Measurements from ENCODE around the gene NDUFS6. TPM values are rescaled to one million over a fixed set of nuclear protein-coding genes. Genes with fewer than 3 reads are reported as not detected.
A peak's percentile ranks its signal among the peaks of the same experiment; 100 is the strongest.

Gene NDUFS6
- polyA plus RNA-seq, 2 of the 4 experiments (the other 2 are of a cell fraction): 76.0 to 192 TPM

GRCh38 chr5:1763960-1764605 lies 37.1 kb upstream of the NDUFS6 start:
- Histone ChIP-seq H3K4me2 (no peak overlapping the region), H3K4me1 (no peaks in the 10 kb centered on the region), H3K4me3 (no peak overlapping the region), H3K9me3 (no peaks in the 10 kb centered on the region), H3K27ac (no peak overlapping the region)
- 55% methylated on average over 32 of the region's 32 CpGs for WGBS (ENCODE audit: missing lambda C conversion rate)
- peak in 1 of 2 experiments; percentile 13; a peak in 2 of 6 replicates for ATAC-seq
- CTCF ChIA-PET: interaction anchor here (0.8 to 4.4 kb wide), 19 partner anchors 9 to 278 kb away, joined by 3 to 21 read pairs (median 5); no protein-coding TSS in a partner anchor
- DNase-seq (ENCODE audit: low read depth in 1 of 2, low spot score in 1 of 2): no peak
- POLR2A ChIA-PET: interaction anchor here (1.5 kb wide), 1 partner anchor 36 kb away, joined by 3 read pairs; no protein-coding TSS in a partner anchor
- no peak for FAIRE-seq
- TF ChIP-seq EP300 (IDR thresholded peaks at IDR 0.05) (no peak), REST (IDR thresholded peaks at IDR 0.05) (no peak), RCOR1 (IDR thresholded peaks at IDR 0.05; ENCODE audit: low read depth, low read length) (no peak)
- TF ChIP-seq, protein P1, sequence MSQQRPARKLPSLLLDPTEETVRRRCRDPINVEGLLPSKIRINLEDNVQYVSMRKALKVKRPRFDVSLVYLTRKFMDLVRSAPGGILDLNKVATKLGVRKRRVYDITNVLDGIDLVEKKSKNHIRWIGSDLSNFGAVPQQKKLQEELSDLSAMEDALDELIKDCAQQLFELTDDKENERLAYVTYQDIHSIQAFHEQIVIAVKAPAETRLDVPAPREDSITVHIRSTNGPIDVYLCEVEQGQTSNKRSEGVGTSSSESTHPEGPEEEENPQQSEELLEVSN (IDR thresholded peaks at IDR 0.05; ENCODE audit: borderline replicate concordance, low read depth): no peak
- TF ChIP-seq, protein P2, sequence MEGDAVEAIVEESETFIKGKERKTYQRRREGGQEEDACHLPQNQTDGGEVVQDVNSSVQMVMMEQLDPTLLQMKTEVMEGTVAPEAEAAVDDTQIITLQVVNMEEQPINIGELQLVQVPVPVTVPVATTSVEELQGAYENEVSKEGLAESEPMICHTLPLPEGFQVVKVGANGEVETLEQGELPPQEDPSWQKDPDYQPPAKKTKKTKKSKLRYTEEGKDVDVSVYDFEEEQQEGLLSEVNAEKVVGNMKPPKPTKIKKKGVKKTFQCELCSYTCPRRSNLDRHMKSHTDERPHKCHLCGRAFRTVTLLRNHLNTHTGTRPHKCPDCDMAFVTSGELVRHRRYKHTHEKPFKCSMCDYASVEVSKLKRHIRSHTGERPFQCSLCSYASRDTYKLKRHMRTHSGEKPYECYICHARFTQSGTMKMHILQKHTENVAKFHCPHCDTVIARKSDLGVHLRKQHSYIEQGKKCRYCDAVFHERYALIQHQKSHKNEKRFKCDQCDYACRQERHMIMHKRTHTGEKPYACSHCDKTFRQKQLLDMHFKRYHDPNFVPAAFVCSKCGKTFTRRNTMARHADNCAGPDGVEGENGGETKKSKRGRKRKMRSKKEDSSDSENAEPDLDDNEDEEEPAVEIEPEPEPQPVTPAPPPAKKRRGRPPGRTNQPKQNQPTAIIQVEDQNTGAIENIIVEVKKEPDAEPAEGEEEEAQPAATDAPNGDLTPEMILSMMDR (IDR thresholded peaks at IDR 0.05): peak; percentile 10; the same call in 1 of the 3 replicates

DNA sequence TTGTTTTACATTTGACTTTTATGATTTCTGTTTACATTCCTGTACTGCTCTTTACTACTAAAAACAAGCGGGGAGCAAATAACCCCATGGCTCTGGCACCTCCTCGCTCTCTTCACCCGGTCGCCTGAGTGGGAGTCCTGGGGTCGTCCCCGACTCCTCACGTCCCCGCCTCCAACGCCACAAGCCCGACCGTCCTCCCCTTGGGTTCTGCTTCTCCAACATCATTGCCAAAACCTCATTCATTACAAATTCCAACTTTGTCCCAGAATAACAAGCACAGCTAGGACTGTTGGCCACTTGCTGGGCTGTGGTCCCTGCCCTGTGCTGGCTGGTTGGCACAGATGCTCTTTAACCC lies 36.6 kb upstream of the NDUFS6 start:
- ChIA-PET CTCF (interaction anchor here (1.0 to 4.4 kb wide), 11 partner anchors 9 to 275 kb away, joined by 3 to 21 read pairs (median 4); no protein-coding TSS in a partner anchor), POLR2A (interaction anchor here (1.5 kb wide), 1 partner anchor 36 kb away, joined by 3 read pairs; no protein-coding TSS in a partner anchor)
- WGBS (ENCODE audit: missing lambda C conversion rate): 74% methylated on average over 11 of the region's 11 CpGs
- H3K4me2 ChIP-seq: no peak overlapping the region
- FAIRE-seq (no peak), ATAC-seq (no peak), DNase-seq (ENCODE audit: low read depth in 1 of 2, low spot score in 1 of 2) (no peak)
- no peak overlapping the region for H3K4me3 ChIP-seq
- TF ChIP-seq, protein P1 (IDR thresholded peaks at IDR 0.05; ENCODE audit: borderline replicate concordance, low read depth): no peak
- TF ChIP-seq TP53 (CRISPR knock-in tag; IDR thresholded peaks at IDR 0.05): no peak
- TF ChIP-seq MAFK (IDR thresholded peaks at IDR 0.05; ENCODE audit: partially characterized antibody): no peak
- TF ChIP-seq, protein P3, sequence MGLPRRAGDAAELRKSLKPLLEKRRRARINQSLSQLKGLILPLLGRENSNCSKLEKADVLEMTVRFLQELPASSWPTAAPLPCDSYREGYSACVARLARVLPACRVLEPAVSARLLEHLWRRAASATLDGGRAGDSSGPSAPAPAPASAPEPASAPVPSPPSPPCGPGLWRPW (IDR thresholded peaks at IDR 0.05): no peak
- TF ChIP-seq ZC3H11A (IDR thresholded peaks at IDR 0.05): no peak
- TF ChIP-seq EHF (CRISPR knock-in tag; IDR thresholded peaks at IDR 0.05): no peak
- no peak for TF ChIP-seq PBX3 (IDR thresholded peaks at IDR 0.05)
- TF ChIP-seq RNF2 (IDR thresholded peaks at IDR 0.05; ENCODE audit: borderline replicate concordance, low read depth): no peak
- TF ChIP-seq FOSB (CRISPR knock-in tag; IDR thresholded peaks at IDR 0.05): no peak
- TF ChIP-seq, protein P4, sequence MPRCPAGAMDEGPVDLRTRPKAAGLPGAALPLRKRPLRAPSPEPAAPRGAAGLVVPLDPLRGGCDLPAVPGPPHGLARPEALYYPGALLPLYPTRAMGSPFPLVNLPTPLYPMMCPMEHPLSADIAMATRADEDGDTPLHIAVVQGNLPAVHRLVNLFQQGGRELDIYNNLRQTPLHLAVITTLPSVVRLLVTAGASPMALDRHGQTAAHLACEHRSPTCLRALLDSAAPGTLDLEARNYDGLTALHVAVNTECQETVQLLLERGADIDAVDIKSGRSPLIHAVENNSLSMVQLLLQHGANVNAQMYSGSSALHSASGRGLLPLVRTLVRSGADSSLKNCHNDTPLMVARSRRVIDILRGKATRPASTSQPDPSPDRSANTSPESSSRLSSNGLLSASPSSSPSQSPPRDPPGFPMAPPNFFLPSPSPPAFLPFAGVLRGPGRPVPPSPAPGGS (IDR thresholded peaks at IDR 0.05): no peak
- TF ChIP-seq POLR2AphosphoS2 (conservative IDR thresholded peaks at IDR 0.05; ENCODE audit: low read length): no peak
- TF ChIP-seq FOSL2 (IDR thresholded peaks at IDR 0.05): no peak
- no peak for TF ChIP-seq FOSL2 (CRISPR knock-in tag; IDR thresholded peaks at IDR 0.05)
- TF ChIP-seq PHF8 (IDR thresholded peaks at IDR 0.05; ENCODE audit: borderline replicate concordance, low read depth): no peak
- no peaks in the 10 kb centered on the region for H3K9me3 ChIP-seq
- no peak overlapping the region for H3K27ac ChIP-seq
- no peaks in the 10 kb centered on the region for H3K4me1 ChIP-seq

All from A549 (cell line).